Right renal pelvis (tissue), 4 donors: ENCODE measurements around the gene CSNK1G2. TPM values are rescaled to one million over a fixed set of nuclear protein-coding genes. Genes with fewer than 3 reads are reported as not detected.

Experiments
- DNase-seq, 4 donors: peaks; one replicate each; pipeline ENCODE4 v3.0.0-alpha.2; 2013; ENCODE audit warnings: low read depth in 4 of 4, low spot score in 3 of 4, missing footprints in 1 of 4
- polyA plus RNA-seq, 4 donors: library from polyadenylated mRNA; unstranded; fragments of 120-200 nt; gene quantifications; one replicate each; pipeline ENCODE4 v1.2.1, GENCODE V29; 2013; ENCODE audit not compliant: insufficient read length in 4 of 4

The CSNK1G2 gene
- polyA plus RNA-seq, 4 donors: 51.2 to 73.3 (median 58.7) TPM

DNA sequence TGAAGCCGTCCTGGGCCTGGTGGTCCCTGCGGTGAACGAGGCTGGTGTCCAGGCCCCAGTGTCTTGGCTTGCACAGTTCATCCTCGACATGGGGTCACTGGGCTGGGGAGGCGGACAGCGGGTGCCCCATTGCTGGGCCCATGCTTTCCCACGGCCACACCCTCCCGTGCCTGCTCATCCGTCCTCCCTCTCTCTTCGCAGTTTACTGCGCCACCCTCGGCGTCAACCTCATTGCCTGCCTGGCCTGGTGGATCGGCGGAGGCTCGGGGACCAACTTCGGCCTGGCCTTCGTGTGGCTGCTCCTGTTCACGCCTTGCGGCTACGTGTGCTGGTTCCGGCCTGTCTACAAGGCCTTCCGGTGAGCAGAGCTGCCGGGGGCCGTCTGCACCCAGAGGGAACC lies 23.0 kb upstream of the CSNK1G2 start:
- DNase-seq: no peak

DNA sequence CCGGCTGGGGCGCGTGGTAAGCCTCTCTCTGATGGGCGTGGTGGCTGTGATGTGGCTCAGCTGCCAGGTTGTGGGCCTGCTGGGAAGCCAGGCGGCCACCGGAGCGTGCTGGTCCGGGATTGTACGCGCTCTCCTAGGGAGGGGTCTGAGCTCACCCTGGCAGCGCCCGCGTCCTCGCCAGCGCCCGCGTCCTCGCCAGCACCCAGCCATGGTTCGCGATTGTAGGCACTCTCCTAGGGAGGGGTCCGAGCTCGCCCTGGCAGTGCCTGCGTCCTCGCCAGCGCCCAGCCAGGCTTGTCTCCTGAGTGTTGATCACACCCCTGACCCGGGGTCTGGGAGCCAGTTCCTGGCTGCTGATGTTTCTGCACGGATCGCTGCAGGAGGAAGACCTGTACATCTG lies 22.0 kb upstream of the CSNK1G2 start:
- no peak for DNase-seq

DNA sequence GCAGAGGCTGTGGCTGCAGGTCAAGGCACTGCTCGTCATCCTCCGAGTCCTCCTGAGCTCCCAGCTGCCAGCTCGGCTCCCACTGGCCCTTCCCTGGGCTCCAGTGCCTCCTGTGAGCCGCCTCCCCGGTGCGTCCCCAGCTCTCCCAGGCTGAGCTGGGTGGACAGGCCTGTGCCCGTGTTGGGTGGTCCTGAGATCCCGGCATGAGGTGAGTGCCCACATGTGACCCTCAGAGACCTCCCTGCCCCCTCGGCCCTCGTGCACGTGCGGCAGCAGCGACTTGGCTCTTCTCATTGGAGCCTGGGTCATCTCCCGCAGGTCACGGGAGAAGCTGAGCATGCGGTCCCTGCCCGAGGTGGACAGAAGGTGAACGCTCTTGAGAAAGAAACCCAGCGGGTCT lies 20.3 kb upstream of the CSNK1G2 start:
- DNase-seq: no peak

DNA sequence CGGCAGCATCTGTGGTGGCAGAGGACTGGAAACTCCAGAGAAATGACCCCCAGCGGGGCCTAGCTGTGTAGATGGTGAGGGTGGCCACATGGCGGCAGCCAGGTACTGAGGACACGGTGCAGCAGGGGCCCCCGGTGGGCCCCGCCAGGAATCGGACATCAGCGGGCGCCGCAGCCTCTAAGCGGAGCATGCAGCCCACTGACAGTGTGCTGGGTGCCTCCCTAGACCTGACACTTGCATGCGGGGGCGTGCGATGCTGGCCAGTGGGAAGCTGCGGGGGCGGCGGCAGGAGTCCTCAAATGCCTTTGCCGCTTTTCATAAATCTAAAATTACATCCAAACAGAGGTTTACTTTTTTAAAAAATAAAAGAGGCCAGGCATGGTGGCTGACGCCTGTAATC lies 19.6 kb upstream of the CSNK1G2 start:
- DNase-seq: no peak

DNA sequence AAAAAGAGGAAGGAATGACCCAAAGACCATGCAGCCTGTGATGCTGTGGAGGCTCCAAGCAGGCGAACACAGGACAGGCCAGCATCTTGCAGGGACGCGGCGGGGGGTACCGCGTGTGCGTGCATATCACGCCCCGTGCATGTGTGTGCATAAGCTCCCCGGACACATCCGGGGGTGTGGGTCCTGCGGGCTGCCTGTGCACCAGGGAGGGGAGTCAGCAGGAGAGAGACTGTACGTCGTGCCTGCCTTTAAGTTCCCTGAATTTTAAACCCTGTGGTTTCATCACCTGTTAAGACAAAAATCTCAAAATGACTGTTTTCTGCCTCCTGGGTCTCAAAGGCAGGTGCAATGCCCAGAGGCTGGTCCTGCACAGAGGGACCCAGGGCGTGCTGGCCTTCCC lies 19.1 kb upstream of the CSNK1G2 start:
- no peak for DNase-seq

- DNase-seq: no peak
Observed at GRCh38 chr19:1922803-1923202, 18.2 kb upstream of the CSNK1G2 start.

DNA sequence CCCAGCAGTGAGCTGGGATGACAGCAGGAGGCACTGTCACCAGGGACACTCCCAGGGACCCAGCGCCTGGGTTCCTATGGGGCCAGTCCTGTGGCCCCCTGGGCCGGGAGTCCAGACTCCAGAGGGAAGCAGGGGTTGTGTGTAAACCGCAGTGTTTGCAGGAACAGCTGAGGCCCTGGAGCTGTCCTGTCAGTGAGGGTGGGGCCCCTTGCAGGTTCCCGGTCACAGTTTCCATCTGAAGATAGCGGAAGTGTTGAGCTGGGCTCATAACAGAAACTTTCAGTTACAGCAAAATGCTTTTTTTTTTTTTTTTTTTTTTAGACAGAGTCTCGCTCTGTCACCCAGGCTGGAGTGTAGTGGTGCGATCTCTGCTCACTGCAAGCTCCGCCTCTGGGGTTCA lies 17.7 kb upstream of the CSNK1G2 start:
- no peak for DNase-seq

DNA sequence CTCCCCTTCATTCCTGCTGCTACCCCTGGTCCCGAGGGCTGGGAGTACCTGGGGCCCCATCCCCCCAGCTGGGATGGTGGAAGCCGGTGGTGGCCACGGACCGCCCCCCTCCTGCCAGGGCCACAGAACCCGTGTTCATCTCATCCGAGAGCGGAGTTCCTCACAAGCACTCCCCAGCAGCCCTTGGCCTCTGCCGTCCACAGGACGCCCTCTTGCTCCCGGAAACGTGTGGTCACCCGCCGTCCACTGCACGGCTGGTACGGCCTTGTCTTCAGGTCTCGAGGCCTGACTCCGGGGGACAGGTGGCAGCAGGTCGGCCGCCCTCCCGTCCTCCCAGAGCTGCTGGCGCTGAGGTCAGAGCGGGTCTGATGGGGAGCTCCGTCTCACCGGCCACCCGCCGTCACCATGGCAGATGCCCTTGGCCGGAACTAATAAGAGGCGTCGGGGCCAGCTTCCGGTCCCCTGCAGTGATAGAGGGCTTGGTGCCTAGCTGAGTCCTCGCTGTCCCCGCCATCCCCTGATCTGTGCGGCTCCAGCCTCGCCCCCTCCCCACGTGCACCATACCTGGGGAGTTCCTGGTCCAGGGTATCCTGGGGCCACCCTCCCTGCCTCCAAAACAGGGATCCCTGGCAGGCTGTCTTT lies 16.5 kb upstream of the CSNK1G2 start:
- DNase-seq: no peak

DNA sequence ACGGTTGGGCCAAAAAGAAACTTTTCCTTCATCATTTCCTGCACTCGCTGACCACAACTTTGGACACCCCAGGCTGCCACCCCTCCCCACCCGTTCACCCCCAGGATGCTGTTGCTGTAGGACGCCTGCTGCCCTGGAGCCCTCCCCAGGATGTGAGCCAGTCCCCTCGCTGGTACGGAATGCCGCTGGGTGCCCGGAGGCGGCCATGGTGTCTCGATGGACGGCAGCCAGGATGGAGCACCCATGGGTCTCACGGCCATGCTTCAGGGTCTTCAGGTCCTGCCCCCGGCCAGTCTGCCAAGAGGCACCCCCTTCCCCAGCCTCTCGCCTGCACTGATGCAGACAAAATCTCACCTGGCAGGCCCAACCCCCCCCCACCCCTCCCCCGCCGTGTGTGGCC lies 15.4 kb upstream of the CSNK1G2 start:
- DNase-seq: no peak

DNA sequence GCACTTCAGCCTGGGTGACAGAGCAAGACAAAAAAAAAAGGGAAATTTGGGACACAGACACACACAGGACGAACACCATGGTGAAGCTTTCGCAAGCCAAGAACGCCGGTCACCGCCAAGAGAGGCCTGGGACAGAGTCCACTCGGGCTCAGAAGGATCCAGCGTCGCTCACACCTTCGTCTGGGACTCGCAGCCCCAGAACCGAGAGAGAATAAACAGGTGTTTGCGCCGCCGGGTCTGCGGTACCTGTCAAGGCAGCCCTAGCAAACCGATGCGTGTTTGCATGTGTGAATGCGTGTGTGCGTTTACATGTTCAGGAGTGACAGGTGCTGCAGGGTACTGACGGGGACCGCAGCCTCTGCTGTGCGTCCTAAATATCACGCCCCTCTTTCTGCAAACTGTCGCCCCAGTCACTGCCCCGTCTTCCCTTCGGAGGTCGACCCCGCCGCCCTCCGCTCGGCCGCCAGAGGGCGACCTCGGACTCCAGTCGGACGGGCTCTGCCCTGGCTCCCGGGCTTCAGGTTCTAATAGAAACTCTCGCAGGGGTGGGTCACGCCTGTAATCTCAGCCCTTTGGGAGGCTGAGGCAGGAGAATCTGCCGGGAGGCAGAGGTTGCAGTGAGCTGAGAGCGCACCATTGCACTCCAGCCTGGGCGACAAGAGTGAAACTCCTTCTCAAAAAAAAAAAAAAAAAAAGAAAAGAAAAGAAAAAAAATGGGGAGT lies 11.8 kb upstream of the CSNK1G2 start:
- DNase-seq: no peak

DNA sequence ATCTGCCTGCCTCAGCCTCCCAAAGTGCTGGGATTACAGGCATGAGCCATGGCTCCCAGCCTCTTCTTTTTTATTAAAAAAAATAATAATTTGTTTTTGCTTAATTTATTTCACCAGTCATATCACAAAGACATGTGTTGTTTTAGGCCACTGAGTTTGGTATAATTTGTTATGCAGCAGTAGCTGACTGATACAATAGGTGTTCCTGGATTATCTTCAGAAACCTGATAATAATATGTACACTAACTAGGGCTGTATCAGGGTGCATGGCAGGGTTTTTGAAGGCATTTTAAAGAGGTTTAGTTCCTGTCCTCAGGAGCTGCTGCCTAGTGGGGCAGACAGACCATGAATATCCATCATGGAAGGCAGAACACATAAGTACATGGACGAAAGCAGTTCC lies 9.5 kb upstream of the CSNK1G2 start:
- DNase-seq: no peak

DNA sequence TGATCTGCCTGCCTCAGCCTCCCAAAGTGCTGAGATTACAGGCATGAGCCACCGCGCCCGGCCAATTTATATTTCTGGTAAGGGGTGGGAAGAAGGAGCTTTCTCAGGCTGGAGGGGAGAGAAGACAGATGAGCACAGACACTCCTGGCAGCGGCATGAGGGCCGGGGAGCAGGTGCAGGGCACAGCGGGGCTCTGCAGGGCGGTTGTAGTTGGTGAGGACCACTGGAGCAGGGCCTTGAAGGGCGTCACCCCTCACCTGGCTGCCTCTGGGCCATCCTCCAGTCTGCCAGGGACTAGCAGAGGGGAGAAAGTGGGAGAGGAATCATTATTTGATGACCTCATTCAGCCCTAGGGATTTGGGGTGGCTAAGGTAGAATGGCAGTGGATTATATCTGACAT lies 8.6 kb upstream of the CSNK1G2 start:
- no peak for DNase-seq

DNA sequence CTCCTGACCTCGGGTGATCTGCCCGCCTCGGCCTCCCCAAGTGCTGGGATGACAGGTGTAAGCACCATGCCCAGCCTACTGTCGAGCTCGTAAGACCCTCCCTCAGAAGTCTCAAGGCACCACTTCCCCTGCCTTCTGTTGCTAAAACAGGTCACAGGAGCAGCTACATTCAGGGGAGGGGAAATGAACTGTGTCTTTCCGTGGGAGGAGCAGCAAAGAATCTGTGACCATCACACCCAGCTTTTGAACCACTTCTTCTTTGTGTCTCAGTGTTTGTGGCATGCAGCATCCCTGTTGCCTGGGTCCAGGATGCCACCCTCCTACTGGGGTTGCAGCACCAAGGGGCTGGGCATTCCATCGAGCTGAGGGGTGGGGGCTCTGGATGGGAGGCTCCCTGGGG lies 7.7 kb upstream of the CSNK1G2 start:
- no peak for DNase-seq

DNA sequence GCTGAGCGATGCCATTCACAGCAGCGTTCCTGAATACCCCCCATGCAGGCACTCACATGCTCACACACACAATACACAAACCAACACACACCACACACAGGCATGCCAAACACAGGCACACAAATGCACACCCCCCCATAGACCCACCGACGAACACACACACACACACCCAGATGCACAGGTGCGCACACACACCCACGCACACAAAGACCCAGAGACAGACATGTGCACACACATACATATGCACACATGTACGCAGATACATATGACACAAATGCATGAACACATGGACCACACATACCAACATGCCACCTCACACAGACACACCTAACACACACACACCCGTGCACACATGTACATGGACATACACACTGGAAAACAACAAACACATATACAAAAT lies 7.0 kb upstream of the CSNK1G2 start:
- DNase-seq: no peak

- no peak for DNase-seq
Observed at GRCh38 chr19:1935484-1936208, 5.3 kb upstream of the CSNK1G2 start.

- DNase-seq: no peak
Observed at GRCh38 chr19:1936430-1936829, 4.5 kb upstream of the CSNK1G2 start.

DNA sequence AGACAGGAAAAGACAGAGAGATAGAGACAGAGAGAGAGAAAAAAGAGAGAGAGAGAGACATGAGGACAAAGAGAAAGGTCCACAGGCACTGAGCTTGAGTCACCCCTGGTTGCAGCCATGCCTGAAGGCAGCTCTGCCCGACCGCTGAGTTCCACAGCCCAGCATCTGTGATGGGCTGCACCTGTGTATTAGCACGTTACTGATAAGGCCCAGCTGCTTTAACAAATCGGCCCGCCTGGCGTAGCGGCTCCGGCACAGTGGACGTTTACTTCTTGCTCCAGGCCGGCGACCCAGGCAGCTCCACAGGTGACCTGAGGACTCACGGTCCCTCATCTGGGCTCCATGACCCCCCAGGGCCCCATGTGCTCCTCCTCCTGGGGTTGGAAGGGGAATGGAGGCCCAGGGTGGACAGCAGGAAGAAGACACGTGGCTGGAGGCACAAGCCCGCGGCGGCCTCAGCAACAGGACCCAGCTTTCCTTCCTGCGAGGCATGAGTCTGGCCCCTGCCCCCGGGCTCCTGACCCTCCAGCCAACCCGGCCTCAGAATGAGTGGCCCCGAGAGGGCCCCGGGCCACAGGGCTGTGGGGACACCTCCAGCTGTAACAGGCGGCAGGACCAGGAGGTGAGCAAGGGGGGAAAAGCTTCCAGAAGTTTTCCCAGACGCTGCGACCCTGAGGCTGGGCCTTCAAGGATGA lies 3.9 kb upstream of the CSNK1G2 start:
- no peak for DNase-seq

- no peak for DNase-seq
Observed at GRCh38 chr19:1938071-1938470, 2.9 kb upstream of the CSNK1G2 start.

GRCh38 chr19:1942078-1942933 lies 1.3 kb downstream of the CSNK1G2 start:
- peak in 1 of 4 donors; percentile 44 for DNase-seq

- no peak for DNase-seq
Observed at GRCh38 chr19:1942934-1943555, 2.1 kb downstream of the CSNK1G2 start.
